ENCODE measurements around the gene CDK5R2. TPM values are rescaled to one million over a fixed set of nuclear protein-coding genes. Genes with fewer than 3 reads are reported as not detected.

Gene CDK5R2
- not detected for total RNA-seq

GRCh38 chr2:218959141-218959731 is at the start of gene CDK5R2:
Gene CDK5R2, plus strand, starts transcription at chr2:218959666. Its CDS starts 155 bp downstream, at chr2:218959821.
- no peak within 1 kb of the TSS for H3K27ac Mint-ChIP-seq
- peaks cover 74% of the 10 kb centered on the region for H3K27me3 Mint-ChIP-seq
- intact Hi-C loops (cut with micrococcal nuclease) = no loop called here
- CTCF ChIA-PET = interaction anchor here (0.9 to 2.2 kb wide), 7 partner anchors 19 to 83 kb away, joined by 3 to 8 read pairs (median 6); no protein-coding TSS in a partner anchor
- peaks cover 17% of the 10 kb centered on the region for H3K4me1 Mint-ChIP-seq (ENCODE audit: low read depth)
- peak within 1 kb of the TSS; percentile 29 for H3K4me3 Mint-ChIP-seq
- ATAC-seq (peak; percentile 99), DNase-seq (peak; percentile 89)
- peaks cover 2% of the 10 kb centered on the region for H3K36me3 Mint-ChIP-seq (ENCODE audit: low read depth)
- H3K9me3 Mint-ChIP-seq = no peaks in the 10 kb centered on the region
- TF ChIP-seq, protein P1, sequence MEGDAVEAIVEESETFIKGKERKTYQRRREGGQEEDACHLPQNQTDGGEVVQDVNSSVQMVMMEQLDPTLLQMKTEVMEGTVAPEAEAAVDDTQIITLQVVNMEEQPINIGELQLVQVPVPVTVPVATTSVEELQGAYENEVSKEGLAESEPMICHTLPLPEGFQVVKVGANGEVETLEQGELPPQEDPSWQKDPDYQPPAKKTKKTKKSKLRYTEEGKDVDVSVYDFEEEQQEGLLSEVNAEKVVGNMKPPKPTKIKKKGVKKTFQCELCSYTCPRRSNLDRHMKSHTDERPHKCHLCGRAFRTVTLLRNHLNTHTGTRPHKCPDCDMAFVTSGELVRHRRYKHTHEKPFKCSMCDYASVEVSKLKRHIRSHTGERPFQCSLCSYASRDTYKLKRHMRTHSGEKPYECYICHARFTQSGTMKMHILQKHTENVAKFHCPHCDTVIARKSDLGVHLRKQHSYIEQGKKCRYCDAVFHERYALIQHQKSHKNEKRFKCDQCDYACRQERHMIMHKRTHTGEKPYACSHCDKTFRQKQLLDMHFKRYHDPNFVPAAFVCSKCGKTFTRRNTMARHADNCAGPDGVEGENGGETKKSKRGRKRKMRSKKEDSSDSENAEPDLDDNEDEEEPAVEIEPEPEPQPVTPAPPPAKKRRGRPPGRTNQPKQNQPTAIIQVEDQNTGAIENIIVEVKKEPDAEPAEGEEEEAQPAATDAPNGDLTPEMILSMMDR (IDR thresholded peaks at IDR 0.05) = no peak
- POLR2A ChIA-PET = interaction anchor here (0.7 to 1.0 kb wide), 2 partner anchors 13 to 279 kb away, joined by 3 read pairs; no protein-coding TSS in a partner anchor

- no peak overlapping the region for H3K4me3 Mint-ChIP-seq
- CTCF ChIA-PET = interaction anchor here (2.7 to 7.2 kb wide), 3 partner anchors 14 to 69 kb away, joined by 13 to 85 read pairs (median 31); no protein-coding TSS in a partner anchor
- POLR2A ChIA-PET = interaction anchor here (0.9 to 1.2 kb wide), 2 partner anchors 13 to 29 kb away, joined by 3 read pairs; no protein-coding TSS in a partner anchor
- ATAC-seq = no peak
- no peak for DNase-seq
- H3K4me1 Mint-ChIP-seq (ENCODE audit: low read depth) = peaks cover 9% of the 10 kb centered on the region
- peaks cover 13% of the 10 kb centered on the region for H3K27me3 Mint-ChIP-seq
- no peak overlapping the region for H3K27ac Mint-ChIP-seq
- TF ChIP-seq, protein P1 (IDR thresholded peaks at IDR 0.05) = no peak
- no peaks in the 10 kb centered on the region for H3K36me3 Mint-ChIP-seq (ENCODE audit: low read depth)
- H3K9me3 Mint-ChIP-seq = no peaks in the 10 kb centered on the region
- intact Hi-C loops (cut with micrococcal nuclease) = no loop called here
Measured at GRCh38 chr2:218910741-218911140, 48.7 kb upstream of the CDK5R2 start.

DNA sequence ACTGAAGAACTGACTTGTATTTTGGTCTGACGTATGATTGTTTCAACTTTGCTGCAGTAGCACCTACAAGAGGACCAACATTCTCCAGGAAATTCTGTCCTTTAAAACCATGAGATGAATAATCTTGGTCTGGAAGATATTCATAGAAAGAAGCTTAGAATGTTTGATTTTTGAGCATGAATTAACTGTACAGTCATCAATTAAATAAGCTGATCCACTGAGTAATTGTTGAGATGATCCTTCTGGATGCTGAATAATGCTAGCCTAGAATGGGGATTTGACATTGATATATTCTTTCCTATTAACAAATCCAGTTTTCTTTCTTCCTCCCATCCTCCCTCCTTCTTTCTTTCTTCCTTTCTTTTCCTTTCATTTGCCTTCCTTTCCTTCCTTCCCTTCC is 39.0 kb upstream of the CDK5R2 start:
- no peaks in the 10 kb centered on the region for H3K4me1 Mint-ChIP-seq (ENCODE audit: low read depth)
- no peak overlapping the region for H3K27ac Mint-ChIP-seq
- H3K36me3 Mint-ChIP-seq (ENCODE audit: low read depth) = peaks cover 4% of the 10 kb centered on the region
- ChIA-PET POLR2A (no interaction called here), CTCF (interaction anchor here (1.0 kb wide), 1 partner anchor 44 kb away, joined by 4 read pairs; no protein-coding TSS in a partner anchor)
- peaks cover 39% of the 10 kb centered on the region for H3K27me3 Mint-ChIP-seq
- intact Hi-C loops (cut with micrococcal nuclease) = no loop called here
- TF ChIP-seq, protein P1 (IDR thresholded peaks at IDR 0.05) = no peak
- DNase-seq = no peak
- H3K4me3 Mint-ChIP-seq = no peak overlapping the region
- no peak for ATAC-seq
- H3K9me3 Mint-ChIP-seq = peaks cover 4% of the 10 kb centered on the region

DNA sequence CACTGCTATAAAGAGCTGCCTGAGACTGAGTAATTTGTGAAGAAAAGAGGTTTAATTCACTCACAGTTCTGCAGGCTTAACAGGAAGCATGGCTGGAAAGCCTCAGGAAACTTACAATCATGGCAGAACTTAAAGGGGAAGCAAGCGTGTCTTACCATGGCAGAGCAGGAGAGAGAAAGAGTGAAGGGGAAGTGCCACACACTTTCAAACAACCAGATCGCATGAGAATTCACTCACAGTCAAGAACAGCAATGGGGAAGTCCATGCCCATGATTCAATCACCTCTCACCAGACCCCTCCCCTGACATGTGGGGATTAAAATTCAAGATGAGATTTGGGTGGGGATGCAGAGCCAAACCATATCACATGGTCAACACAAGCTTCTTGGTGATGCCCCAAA is 34.7 kb upstream of the CDK5R2 start:
- TF ChIP-seq, protein P1 (IDR thresholded peaks at IDR 0.05) = no peak
- no peak for ATAC-seq
- Mint-ChIP-seq H3K4me3 (no peak overlapping the region), H3K36me3 (ENCODE audit: low read depth) (peaks cover 4% of the 10 kb centered on the region), H3K4me1 (ENCODE audit: low read depth) (no peaks in the 10 kb centered on the region), H3K27me3 (peaks cover 35% of the 10 kb centered on the region), H3K27ac (no peak overlapping the region), H3K9me3 (peaks cover 4% of the 10 kb centered on the region)
- ChIA-PET CTCF (interaction anchor here (1.0 kb wide), 1 partner anchor 77 kb away, joined by 3 read pairs; no protein-coding TSS in a partner anchor), POLR2A (no interaction called here)
- intact Hi-C loops (cut with micrococcal nuclease) = no loop called here
- DNase-seq = no peak

DNA sequence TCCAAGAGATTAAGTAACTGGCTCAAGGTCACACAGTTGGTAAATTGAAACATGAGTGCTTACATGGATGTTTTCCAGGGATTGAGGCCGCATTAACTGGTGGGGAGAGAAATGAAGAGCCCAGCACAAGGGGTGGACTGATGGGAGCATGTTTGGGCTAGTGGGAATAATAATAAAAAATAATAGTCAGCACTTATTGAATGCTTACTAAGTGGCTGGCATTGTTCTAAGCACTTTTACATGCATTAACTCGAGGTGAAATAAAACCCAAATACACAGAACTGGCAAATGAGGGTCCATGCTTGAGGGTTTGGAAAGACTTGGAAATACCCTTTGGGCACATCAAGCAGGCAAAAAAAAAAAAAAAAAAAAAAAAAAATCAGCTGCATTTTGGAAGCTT is 34.0 kb upstream of the CDK5R2 start:
- DNase-seq = no peak

More for the DNA sequence above, 34.0 kb upstream of the CDK5R2 start:
- ChIA-PET CTCF (no interaction called here), POLR2A (no interaction called here)
- Mint-ChIP-seq H3K4me1 (ENCODE audit: low read depth) (no peaks in the 10 kb centered on the region), H3K27ac (no peak overlapping the region), H3K27me3 (peaks cover 31% of the 10 kb centered on the region), H3K4me3 (no peak overlapping the region), H3K36me3 (ENCODE audit: low read depth) (peaks cover 4% of the 10 kb centered on the region), H3K9me3 (peaks cover 4% of the 10 kb centered on the region)
- no peak for ATAC-seq
- TF ChIP-seq, protein P1 (IDR thresholded peaks at IDR 0.05) = no peak
- intact Hi-C loops (cut with micrococcal nuclease) = no loop called here
